LoVo (cell line): ENCODE measurements around the gene RABIF.
"Not testable (repeated sequence)": the region's sequence is repeated elsewhere in the genome, so short reads cannot be mapped to it uniquely, and the experiment has no call there.

Source experiments
- DNase-seq: peaks from one replicate; pipeline ENCODE4 v3.0.0-alpha.2; 2016; ENCODE audit warnings: low spot score

RABIF gene

DNA sequence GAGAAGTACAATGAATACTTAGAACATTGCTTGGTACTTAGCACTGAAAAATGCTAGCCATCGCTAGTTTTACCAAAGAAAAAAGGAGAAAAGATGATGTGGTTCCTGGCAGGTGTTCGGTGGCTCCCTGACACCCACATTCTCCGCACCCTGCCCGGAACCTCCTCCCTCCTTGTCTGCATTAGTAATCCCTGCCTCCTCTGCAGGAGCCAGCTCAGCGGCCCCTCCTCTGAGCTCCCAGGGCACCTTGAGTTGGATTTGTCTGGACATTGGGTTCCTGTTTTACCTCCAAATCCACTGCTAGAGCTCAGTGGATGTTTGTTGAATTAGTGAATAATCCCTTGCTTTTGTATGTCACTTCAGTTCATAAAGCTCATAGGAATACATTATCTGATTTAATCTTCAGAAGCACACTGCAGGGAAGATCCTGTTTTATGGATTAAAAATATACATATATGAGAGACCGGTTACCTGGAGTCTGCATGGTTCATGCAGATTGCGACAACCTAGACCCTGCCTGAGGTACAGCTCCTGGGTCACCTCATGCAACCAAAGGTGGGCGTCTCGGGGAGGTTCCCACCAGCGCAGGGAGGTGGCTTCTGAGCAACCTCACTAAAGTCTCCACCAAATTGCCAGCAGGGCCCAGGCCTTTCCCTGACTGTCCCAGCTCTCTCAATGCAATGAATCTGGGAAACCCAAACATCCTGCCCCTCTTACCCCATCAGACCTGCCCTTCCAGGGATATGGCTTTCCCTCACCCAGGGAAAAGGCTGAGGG lies 54.0 kb downstream of the RABIF start:
- DNase-seq = no peak

DNA sequence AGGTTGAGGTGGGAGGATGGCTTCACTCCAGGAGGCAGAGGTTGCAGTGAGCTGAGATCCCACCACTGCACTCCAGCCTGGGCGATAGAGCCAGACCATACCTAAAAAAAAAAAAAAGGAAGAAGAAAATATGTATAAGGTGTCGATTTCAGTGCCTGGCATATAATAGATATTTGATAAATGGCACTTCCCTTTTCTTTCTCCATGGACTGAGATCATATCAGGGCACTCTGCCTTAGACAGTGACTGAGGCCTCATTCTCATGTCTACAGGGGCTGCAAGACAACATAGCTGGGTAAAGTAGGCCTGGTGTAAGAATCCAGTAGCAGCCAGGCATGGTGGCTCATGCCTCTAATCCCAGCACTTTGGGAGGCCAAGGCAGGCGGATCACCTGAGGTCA lies 57.0 kb downstream of the RABIF start:
- no peak for DNase-seq

DNA sequence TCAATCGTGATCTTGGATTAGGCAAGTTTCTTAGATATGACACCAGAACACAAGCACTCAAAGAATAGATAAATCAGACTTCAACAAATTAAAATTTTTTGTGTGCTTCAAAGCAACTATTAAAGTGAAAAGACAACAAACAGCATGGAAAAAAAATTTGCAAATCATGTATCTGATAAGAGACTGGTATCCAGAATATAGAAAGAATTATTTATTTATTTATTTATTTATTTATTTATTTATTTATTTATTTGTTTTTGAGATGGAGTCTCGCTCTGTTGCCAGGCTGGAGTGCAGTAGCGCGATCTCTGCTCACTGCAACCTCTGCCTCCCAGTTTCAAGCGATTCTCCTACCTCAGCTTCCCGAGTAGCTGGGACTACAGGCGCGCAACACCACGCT lies 59.7 kb downstream of the RABIF start:
- not testable (repeated sequence) for DNase-seq
